Astrocyte of the spinal cord (primary cell): ENCODE results near the gene SPATS2L.

Experiments
- DNase-seq: peaks from one replicate; pipeline ENCODE4 v3.0.0; 2011; ENCODE audit warnings: low read depth, low spot score
- H3K4me3 ChIP-seq: 2 replicates; pipeline ENCODE4 v1.5.1; 2011; ENCODE audit warnings: low read depth, mild to moderate bottlenecking, low read length, moderate library complexity
- CTCF ChIP-seq: IDR thresholded peaks from 2 replicates; pipeline ENCODE4 v1.5.1; 2012; ENCODE audit warnings: low read depth, mild to moderate bottlenecking, low read length, inconsistent platforms
- in situ Hi-C: cut with HindIII; loops from 2 replicates; pipeline ENCODE4 v1.10.0; 2017; ENCODE audit warnings: low sequenced_read_pairs

The SPATS2L gene

GRCh38 chr2:200307724-200308545 is 1.4 kb downstream of the SPATS2L start:
- no peak for TF ChIP-seq CTCF
- DNase-seq, result peak; percentile 59
- peak overlapping the region; percentile 73 for H3K4me3 ChIP-seq
- in situ Hi-C loops, result no loop called here

GRCh38 chr2:200308546-200309295 is 2.2 kb downstream of the SPATS2L start:
- H3K4me3 ChIP-seq, result peak overlapping the region; percentile 73
- DNase-seq, result peak; percentile 65
- TF ChIP-seq CTCF, result no peak
- in situ Hi-C loops, result no loop called here

- H3K4me3 ChIP-seq, result peak overlapping the region; percentile 73
- TF ChIP-seq CTCF, result no peak
- in situ Hi-C loops, result no loop called here
- DNase-seq, result no peak
Observed at GRCh38 chr2:200309296-200310049, 3.0 kb downstream of the SPATS2L start.

- H3K4me3 ChIP-seq, result no peak overlapping the region
- in situ Hi-C loops, result no loop called here
- no peak for TF ChIP-seq CTCF
- DNase-seq, result peak; percentile 73
Observed at GRCh38 chr2:200310545-200310971, 4.1 kb downstream of the SPATS2L start.

- H3K4me3 ChIP-seq, result no peak overlapping the region
- in situ Hi-C loops, result no loop called here
- DNase-seq, result no peak
- no peak for TF ChIP-seq CTCF
Observed at GRCh38 chr2:200311139-200311538, 4.6 kb downstream of the SPATS2L start.

- peak; percentile 45 for DNase-seq
- H3K4me3 ChIP-seq, result no peak overlapping the region
- in situ Hi-C loops, result no loop called here
- no peak for TF ChIP-seq CTCF
Observed at GRCh38 chr2:200314976-200315567, 8.6 kb downstream of the SPATS2L start.
